Gastrocnemius medialis (tissue), 4 donors: Measurements from ENCODE around the gene CACNA1B. TPM values are rescaled to one million over a fixed set of nuclear protein-coding genes. Genes with fewer than 3 reads are reported as not detected.

ENCODE experiments used
- ATAC-seq, 2 donors: fragments of 150-250 bp; one replicate each; pipeline ENCODE4 v1.9.1; 2016
- DNase-seq, 2 donors: peaks; one replicate each; pipeline ENCODE4 v3.0.0-alpha.2; 2019
- H3K27ac ChIP-seq, 4 donors: fragments of 200-600 bp; sonication (generic); 1 replicate in 1 of 4; 2 replicates in 3 of 4; pipeline ENCODE4 v1.5.1; 2016 to 2018; ENCODE audit warnings: mild to moderate bottlenecking in 2 of 4, moderate library complexity in 1 of 4
- H3K27me3 ChIP-seq, 3 donors: fragments of 200-600 bp; sonication (generic) in 2 of 3; 1 replicate in 1 of 3; 2 replicates in 2 of 3; pipeline versions ENCODE4 v1.5.1 to v1.6.0; 2016 to 2019; ENCODE audit warnings: mild to moderate bottlenecking in 1 of 3, moderate library complexity in 1 of 3
- H3K36me3 ChIP-seq, 2 donors: fragments of 200-600 bp; sonication (generic) in 1 of 2; one replicate each; pipeline ENCODE4 v1.5.1; 2017 to 2018
- H3K4me1 ChIP-seq, 2 donors: fragments of 200-600 bp; sonication (generic) in 1 of 2; one replicate each; pipeline ENCODE4 v1.5.1; 2016 to 2017; ENCODE audit warnings: mild to moderate bottlenecking in 2 of 2
- H3K4me3 ChIP-seq, 4 donors: fragments of 200-600 bp; sonication (generic) in 3 of 4; 1 replicate in 1 of 4; 2 replicates in 3 of 4; pipeline ENCODE4 v1.5.1; 2016 to 2019; ENCODE audit warnings: mild to moderate bottlenecking in 2 of 4
- H3K9me3 ChIP-seq, 3 donors: fragments of 200-600 bp; sonication (generic) in 2 of 3; 1 replicate in 1 of 3; 2 replicates in 2 of 3; pipeline ENCODE4 v1.5.1; 2016 to 2019
- CTCF ChIP-seq, 5 experiments: fragments of 450-650 bp in 3 of 5; fragments of 200-600 bp in 2 of 5; sonication (generic) in 2 of 5; IDR thresholded peaks in 4 of 5; conservative IDR thresholded peaks in 1 of 5; 1 replicate in 4 of 5; 2 replicates in 1 of 5; pipeline ENCODE4 v1.5.1; 2016 to 2019; ENCODE audit warnings: antibody characterized with exemption in 5 of 5, mild to moderate bottlenecking in 3 of 5, moderate library complexity in 3 of 5
- POLR2A ChIP-seq, 2 donors: fragments of 450-650 bp; IDR thresholded peaks; one replicate each; pipeline ENCODE4 v1.6.1; 2017; ENCODE audit warnings: antibody characterized with exemption in 2 of 2, mild to moderate bottlenecking in 2 of 2, moderate library complexity in 2 of 2
- in situ Hi-C, 4 donors: fragments of 200-750 bp; cut with MboI; loops; one replicate each; pipeline versions ENCODE4 v1.15.0 to v1.8.0; 2017; ENCODE audit warnings: low sequenced_read_pairs in 4 of 4
- intact Hi-C: fragments of 100-400 bp; cut with DNase I; formaldehyde crosslinking; loops from one replicate; pipeline ENCODE4 v1.15.1; 2023; ENCODE audit warnings: low total_unique reads
- total RNA-seq, 4 donors: library from RNA; depleted of rRNA; stranded (reverse); fragments of >200 nt; gene quantifications; one replicate each; pipeline versions ENCODE4 v1.1.0 to v1.2.3, GENCODE V29; 2016

CACNA1B gene
- total RNA-seq, 4 donors from 2014 or later: 0.07 TPM; not detected in 3

GRCh38 chr9:137982200-137982599, 104.6 kb downstream of the CACNA1B start:
- peaks cover 0 to 3% (median 0%) of the 10 kb centered on the region in 3 donors for H3K27me3 ChIP-seq
- no peak for DNase-seq
- H3K27ac ChIP-seq: no peak overlapping the region
- in situ Hi-C loops: no loop called here
- no peaks in the 10 kb centered on the region for H3K36me3 ChIP-seq
- no peak for TF ChIP-seq CTCF (IDR thresholded peaks at IDR 0.05 in 4 of 5, conservative IDR thresholded peaks at IDR 0.05 in 1 of 5)
- no peak for TF ChIP-seq POLR2A (IDR thresholded peaks at IDR 0.05)
- no peak for ATAC-seq
- H3K4me1 ChIP-seq: no peaks in the 10 kb centered on the region
- no peak overlapping the region for H3K4me3 ChIP-seq
- intact Hi-C loops: no loop called here
- no peaks in the 10 kb centered on the region for H3K9me3 ChIP-seq

DNA sequence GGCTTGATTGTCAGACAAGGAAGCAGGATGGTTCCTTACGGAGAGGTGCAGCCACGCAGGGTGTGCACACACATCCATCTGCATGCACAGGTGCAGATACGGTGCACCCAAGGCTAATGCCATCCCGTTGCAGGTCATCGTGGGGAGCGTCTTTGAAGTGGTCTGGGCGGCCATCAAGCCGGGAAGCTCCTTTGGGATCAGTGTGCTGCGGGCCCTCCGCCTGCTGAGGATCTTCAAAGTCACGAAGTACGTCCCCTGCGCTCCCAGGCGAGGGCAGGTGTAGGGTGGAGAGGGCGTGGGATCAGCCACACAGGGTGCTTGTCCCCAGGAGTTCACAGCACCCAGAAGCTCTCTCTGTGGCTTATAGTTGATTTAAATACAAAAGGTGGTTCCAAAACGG, 106.4 kb downstream of the CACNA1B start:
- Histone ChIP-seq H3K27ac (no peak overlapping the region), H3K36me3 (no peaks in the 10 kb centered on the region), H3K4me3 (no peak overlapping the region), H3K9me3 (no peaks in the 10 kb centered on the region), H3K4me1 (no peaks in the 10 kb centered on the region), H3K27me3 (peaks cover 0 to 7% (median 0%) of the 10 kb centered on the region in 3 donors)
- TF ChIP-seq CTCF (IDR thresholded peaks at IDR 0.05 in 4 of 5, conservative IDR thresholded peaks at IDR 0.05 in 1 of 5): no peak
- TF ChIP-seq POLR2A (IDR thresholded peaks at IDR 0.05): no peak
- ATAC-seq: no peak
- DNase-seq: no peak
- in situ Hi-C loops: no loop called here
- intact Hi-C loops: no loop called here

DNA sequence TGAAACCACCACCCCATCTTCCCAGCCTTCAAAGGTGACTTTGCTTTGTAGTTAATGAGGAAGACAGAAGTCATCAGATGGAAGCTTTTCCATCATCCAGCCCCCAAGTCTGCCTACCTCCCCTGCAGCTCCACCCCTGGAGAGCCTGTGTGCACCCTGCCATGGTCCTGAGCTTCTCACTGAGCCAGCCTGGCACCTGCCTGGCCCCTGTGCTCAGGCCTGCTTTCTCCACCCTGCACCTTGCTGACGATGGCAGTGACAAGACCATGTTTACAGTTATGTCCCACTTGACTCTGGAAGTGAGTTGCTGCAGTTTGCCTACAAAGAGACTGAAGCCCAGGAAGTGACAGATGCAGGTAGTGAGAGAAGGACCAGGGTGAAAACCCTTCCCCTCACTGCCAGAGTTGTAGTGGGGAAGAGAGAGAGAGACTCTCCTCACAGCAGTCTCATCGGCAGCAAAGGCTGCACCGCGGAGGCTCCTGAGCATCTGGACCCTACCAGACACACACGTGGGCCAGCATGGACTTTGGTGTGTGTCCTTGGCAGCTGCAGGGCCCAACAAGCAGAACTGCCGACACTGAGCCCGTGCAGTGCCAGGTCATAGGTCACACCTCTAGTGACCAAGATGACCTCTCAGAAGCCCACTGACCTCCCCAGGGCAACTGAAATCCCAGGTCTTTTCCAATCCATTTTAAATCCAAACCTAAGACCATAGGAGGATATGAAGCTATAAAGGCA, 107.1 kb downstream of the CACNA1B start:
- intact Hi-C loops: no loop called here
- DNase-seq: no peak
- in situ Hi-C loops: no loop called here

DNA sequence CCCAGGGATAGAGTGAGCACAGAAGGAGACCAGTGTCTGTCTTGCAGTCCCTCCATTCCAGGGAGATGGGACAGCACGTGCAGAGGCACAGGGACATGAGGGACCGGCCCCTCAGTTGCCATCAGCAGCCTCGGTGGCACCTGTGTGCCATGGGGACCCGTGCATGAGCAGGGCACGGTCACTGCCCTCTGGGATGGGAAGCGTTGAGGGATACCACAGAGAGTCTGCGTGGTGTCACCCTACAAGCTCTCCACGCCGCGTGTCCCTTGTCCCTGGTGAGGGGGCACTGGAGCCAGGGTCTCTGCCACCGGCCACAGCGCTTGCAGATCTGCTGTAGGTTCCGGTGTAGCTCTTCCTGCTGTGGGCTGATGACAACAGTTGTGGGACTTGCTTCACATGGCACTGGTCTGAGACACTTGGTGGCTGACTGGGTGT, 108.1 kb downstream of the CACNA1B start:
- intact Hi-C loops (no loop called here), in situ Hi-C loops (no loop called here)
- ATAC-seq: no peak
- Histone ChIP-seq H3K27me3 (peaks cover 0 to 7% (median 0%) of the 10 kb centered on the region in 3 donors), H3K9me3 (no peaks in the 10 kb centered on the region), H3K36me3 (no peaks in the 10 kb centered on the region), H3K4me1 (no peaks in the 10 kb centered on the region), H3K27ac (no peak overlapping the region), H3K4me3 (no peak overlapping the region)
- TF ChIP-seq POLR2A (IDR thresholded peaks at IDR 0.05): no peak
- no peak for TF ChIP-seq CTCF (IDR thresholded peaks at IDR 0.05 in 4 of 5, conservative IDR thresholded peaks at IDR 0.05 in 1 of 5)
- DNase-seq: no peak

More for the DNA sequence above, 107.1 kb downstream of the CACNA1B start:
- H3K4me1 ChIP-seq: no peaks in the 10 kb centered on the region
- H3K9me3 ChIP-seq: no peaks in the 10 kb centered on the region
- no peak overlapping the region for H3K4me3 ChIP-seq
- no peaks in the 10 kb centered on the region for H3K36me3 ChIP-seq
- H3K27ac ChIP-seq: no peak overlapping the region
- ATAC-seq: no peak
- H3K27me3 ChIP-seq: peaks cover 0 to 7% (median 0%) of the 10 kb centered on the region in 3 donors
- no peak for TF ChIP-seq POLR2A (IDR thresholded peaks at IDR 0.05)
- no peak for TF ChIP-seq CTCF (IDR thresholded peaks at IDR 0.05 in 4 of 5, conservative IDR thresholded peaks at IDR 0.05 in 1 of 5)
